ENCODE data around the gene ACCS. TPM values are rescaled to one million over a fixed set of nuclear protein-coding genes. Genes with fewer than 3 reads are reported as not detected.
A peak's percentile ranks its signal among the peaks of the same experiment; 100 is the strongest.

The ACCS gene
- total and polyA plus RNA-seq, 9 of the 15 experiments (the other 6 are each of a cell fraction or from before 2014, with no cell fraction given): 4.2 to 25.9 (median 16.3) TPM

DNA sequence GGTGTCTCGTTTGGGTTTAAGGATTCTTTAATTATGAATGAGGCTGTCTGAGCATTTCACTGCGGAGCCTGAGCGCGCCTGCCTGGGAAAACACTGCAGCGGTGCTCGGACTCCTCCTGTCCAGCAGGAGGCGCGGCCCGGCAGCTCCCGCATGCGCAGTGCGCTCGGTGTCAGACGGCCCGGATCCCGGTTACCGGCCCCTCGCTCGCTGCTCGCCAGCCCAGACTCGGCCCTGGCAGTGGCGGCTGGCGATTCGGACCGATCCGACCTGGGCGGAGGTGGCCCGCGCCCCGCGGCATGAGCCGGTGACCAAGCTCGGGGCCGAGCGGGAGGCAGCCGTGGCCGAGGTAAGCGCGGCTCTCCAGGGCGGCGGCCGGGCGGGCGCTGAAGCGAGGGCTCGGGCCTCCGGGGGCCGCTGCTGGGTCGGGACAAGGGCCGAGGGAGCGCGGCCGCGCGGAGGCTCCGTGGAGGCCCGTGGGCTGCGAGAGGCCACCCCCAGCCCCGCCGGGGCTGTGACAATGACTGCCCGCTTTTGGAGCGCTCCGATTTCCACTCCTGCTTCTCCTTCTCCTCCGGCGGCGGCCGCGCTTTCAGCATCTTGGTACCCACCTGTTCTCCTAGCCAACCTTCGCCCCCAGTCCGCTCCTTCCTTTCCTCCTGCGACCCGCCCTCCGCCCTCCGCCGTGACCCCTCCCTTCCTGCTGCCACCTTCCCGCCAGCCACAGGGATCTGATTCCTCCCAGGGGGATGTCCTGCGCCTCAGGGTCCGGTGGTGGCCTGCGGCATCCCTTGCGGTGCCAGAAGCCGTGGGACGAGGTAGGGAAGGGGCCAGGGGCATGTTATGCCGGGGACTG, 29.7 kb downstream of the ACCS start, which contains the start of gene EXT2 (continued):
- TF ChIP-seq, protein P1, sequence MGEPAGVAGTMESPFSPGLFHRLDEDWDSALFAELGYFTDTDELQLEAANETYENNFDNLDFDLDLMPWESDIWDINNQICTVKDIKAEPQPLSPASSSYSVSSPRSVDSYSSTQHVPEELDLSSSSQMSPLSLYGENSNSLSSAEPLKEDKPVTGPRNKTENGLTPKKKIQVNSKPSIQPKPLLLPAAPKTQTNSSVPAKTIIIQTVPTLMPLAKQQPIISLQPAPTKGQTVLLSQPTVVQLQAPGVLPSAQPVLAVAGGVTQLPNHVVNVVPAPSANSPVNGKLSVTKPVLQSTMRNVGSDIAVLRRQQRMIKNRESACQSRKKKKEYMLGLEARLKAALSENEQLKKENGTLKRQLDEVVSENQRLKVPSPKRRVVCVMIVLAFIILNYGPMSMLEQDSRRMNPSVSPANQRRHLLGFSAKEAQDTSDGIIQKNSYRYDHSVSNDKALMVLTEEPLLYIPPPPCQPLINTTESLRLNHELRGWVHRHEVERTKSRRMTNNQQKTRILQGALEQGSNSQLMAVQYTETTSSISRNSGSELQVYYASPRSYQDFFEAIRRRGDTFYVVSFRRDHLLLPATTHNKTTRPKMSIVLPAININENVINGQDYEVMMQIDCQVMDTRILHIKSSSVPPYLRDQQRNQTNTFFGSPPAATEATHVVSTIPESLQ (CRISPR knock-in tag; IDR thresholded peaks at IDR 0.05): no peak
- TF ChIP-seq ZC3H8 (IDR thresholded peaks at IDR 0.05) (no peak), EGR1 (conservative IDR thresholded peaks at IDR 0.05) (no peak), ZNF253 (CRISPR knock-in tag; conservative IDR thresholded peaks at IDR 0.05) (no peak), TBP (optimal IDR thresholded peaks at IDR 0.05; ENCODE audit: low read depth, low read length) (peak; percentile 30), MCM2 (IDR thresholded peaks at IDR 0.05; ENCODE audit: low read depth) (no peak), FOXA1 (IDR thresholded peaks at IDR 0.05; ENCODE audit: borderline replicate concordance) (no peak), ZFP30 (CRISPR knock-in tag; IDR thresholded peaks at IDR 0.05; ENCODE audit: borderline replicate concordance) (no peak), CEBPB (tag; IDR thresholded peaks at IDR 0.05) (no peak), GATA2 (CRISPR knock-in tag; IDR thresholded peaks at IDR 0.05) (no peak), ELF4 (CRISPR knock-in tag; IDR thresholded peaks at IDR 0.05) (no peak), SIN3A (IDR thresholded peaks at IDR 0.05; ENCODE audit: borderline replicate concordance in 2 of 2, control insufficient read depth in 1 of 2, low read depth in 2 of 2, low read length in 2 of 2) (no peak), ZNF668 (CRISPR knock-in tag; IDR thresholded peaks at IDR 0.05) (no peak), CHD1 (IDR thresholded peaks at IDR 0.05; ENCODE audit: low read length) (no peak), MCM3 (IDR thresholded peaks at IDR 0.05) (no peak), CEBPG (CRISPR knock-in tag; IDR thresholded peaks at IDR 0.05) (no peak), CEBPG (tag; conservative IDR thresholded peaks at IDR 0.05 in 1 of 2, IDR thresholded peaks at IDR 0.05 in 1 of 2) (no peak), TGIF2 (CRISPR knock-in tag; IDR thresholded peaks at IDR 0.05) (no peak)
- TF ChIP-seq, protein P2, sequence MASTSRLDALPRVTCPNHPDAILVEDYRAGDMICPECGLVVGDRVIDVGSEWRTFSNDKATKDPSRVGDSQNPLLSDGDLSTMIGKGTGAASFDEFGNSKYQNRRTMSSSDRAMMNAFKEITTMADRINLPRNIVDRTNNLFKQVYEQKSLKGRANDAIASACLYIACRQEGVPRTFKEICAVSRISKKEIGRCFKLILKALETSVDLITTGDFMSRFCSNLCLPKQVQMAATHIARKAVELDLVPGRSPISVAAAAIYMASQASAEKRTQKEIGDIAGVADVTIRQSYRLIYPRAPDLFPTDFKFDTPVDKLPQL (IDR thresholded peaks at IDR 0.05; ENCODE audit: extremely low read depth, insufficient read length): no peak
- TF ChIP-seq, protein P3, sequence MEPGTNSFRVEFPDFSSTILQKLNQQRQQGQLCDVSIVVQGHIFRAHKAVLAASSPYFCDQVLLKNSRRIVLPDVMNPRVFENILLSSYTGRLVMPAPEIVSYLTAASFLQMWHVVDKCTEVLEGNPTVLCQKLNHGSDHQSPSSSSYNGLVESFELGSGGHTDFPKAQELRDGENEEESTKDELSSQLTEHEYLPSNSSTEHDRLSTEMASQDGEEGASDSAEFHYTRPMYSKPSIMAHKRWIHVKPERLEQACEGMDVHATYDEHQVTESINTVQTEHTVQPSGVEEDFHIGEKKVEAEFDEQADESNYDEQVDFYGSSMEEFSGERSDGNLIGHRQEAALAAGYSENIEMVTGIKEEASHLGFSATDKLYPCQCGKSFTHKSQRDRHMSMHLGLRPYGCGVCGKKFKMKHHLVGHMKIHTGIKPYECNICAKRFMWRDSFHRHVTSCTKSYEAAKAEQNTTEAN (CRISPR knock-in tag; IDR thresholded peaks at IDR 0.05): no peak
- TF ChIP-seq, protein P4, sequence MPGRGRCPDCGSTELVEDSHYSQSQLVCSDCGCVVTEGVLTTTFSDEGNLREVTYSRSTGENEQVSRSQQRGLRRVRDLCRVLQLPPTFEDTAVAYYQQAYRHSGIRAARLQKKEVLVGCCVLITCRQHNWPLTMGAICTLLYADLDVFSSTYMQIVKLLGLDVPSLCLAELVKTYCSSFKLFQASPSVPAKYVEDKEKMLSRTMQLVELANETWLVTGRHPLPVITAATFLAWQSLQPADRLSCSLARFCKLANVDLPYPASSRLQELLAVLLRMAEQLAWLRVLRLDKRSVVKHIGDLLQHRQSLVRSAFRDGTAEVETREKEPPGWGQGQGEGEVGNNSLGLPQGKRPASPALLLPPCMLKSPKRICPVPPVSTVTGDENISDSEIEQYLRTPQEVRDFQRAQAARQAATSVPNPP (IDR thresholded peaks at IDR 0.05; ENCODE audit: borderline replicate concordance, insufficient read depth, insufficient read length): no peak
